ENCODE results near the gene PHACTR2. TPM values are rescaled to one million over a fixed set of nuclear protein-coding genes. Genes with fewer than 3 reads are reported as not detected.

The PHACTR2 gene
- total and polyA plus RNA-seq, 7 donors: 4.2 to 51.9 (median 17.6) TPM

DNA sequence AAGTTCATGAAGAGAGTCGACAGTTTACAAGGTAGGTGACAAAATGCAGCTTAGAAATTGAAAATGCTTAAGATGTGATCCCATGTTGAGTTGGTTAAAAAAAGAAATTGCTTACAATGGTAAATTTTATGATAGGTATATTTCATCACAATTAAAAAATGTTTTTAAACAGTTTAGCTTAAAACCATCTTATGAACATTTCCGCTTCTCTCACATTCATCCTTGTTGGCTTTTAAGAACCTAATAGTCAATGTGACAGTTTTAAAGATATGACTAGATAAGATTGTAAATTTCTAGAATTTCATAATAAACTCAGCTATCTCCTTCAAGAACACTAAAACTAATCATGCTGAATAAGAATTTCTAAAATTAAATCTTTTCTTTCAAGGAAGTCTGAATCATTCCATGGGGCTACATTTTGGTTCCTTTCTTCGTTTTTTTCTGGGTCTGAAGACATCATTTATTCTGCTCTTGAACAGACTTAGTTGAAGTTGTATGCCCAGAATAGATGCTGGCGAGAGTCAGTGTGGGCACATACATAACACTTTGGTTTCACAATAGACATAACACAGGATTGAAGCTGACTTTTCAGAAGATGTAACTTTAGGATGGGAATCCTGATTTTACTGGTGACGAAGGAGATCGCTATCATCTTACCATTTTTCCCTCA, 129.5 kb downstream of the PHACTR2 start:
- intact Hi-C loops (cut with DNase I): no loop called here

GRCh38 chr6:143810745-143811144, 133.0 kb downstream of the PHACTR2 start:
- Histone ChIP-seq H3K27ac (no peak overlapping the region), H3K9me3 (no peaks in the 10 kb centered on the region), H3K4me1 (no peaks in the 10 kb centered on the region), H3K36me3 (no peaks in the 10 kb centered on the region), H3K27me3 (no peaks in the 10 kb centered on the region), H3K4me3 (no peak overlapping the region)
- no peak for DNase-seq
- WGBS, 2 donors: 97 to 99% methylated on average over 2 of the region's 2 CpGs
- TF ChIP-seq POLR2AphosphoS5 (IDR thresholded peaks at IDR 0.05) (no peak), EP300 (IDR thresholded peaks at IDR 0.05) (no peak), POLR2A (IDR thresholded peaks at IDR 0.05) (no peak), CTCF (IDR thresholded peaks at IDR 0.05) (no peak)
- intact Hi-C loops (cut with DNase I): no loop called here

More for the DNA sequence above, 129.5 kb downstream of the PHACTR2 start:
- Histone ChIP-seq H3K9me3 (no peaks in the 10 kb centered on the region), H3K4me1 (no peaks in the 10 kb centered on the region), H3K27ac (no peak overlapping the region), H3K4me3 (no peak overlapping the region), H3K36me3 (no peaks in the 10 kb centered on the region), H3K27me3 (no peaks in the 10 kb centered on the region)
- TF ChIP-seq CTCF (IDR thresholded peaks at IDR 0.05): no peak
- no peak for TF ChIP-seq EP300 (IDR thresholded peaks at IDR 0.05)
- DNase-seq: no peak
- 91% methylated on average over 6 of the region's 6 CpGs for WGBS, 2 donors

GRCh38 chr6:143811501-143812157, 133.9 kb downstream of the PHACTR2 start:
- Histone ChIP-seq H3K9me3 (no peaks in the 10 kb centered on the region), H3K36me3 (no peaks in the 10 kb centered on the region), H3K4me1 (no peaks in the 10 kb centered on the region), H3K27ac (no peak overlapping the region), H3K27me3 (no peaks in the 10 kb centered on the region), H3K4me3 (no peak overlapping the region)
- intact Hi-C loops (cut with DNase I): no loop called here
- TF ChIP-seq POLR2AphosphoS5 (IDR thresholded peaks at IDR 0.05) (no peak), EP300 (IDR thresholded peaks at IDR 0.05) (no peak), CTCF (IDR thresholded peaks at IDR 0.05) (no peak), POLR2A (IDR thresholded peaks at IDR 0.05) (no peak)
- 85 to 88% methylated on average over 2 of the region's 2 CpGs for WGBS, 2 donors
- DNase-seq: no peak

DNA sequence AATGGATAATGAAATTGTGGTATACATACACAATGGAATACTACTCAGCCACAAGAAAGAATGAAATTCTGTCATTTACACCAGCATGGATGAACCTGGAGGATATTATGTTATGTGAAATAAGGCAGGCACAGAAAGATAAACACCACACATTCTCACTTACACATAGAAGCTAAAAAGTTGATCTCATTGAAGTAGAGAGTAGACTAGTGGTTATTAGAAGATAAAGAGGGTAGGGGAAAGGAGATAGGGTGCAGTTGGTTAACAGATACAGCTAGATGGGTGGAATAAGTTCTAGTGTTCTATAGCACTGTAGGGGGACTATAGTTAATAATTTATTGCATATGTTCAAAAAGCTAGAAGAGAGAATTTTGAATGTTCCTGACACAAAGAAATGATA, 139.9 kb downstream of the PHACTR2 start:
- DNase-seq: no peak
- TF ChIP-seq EP300 (IDR thresholded peaks at IDR 0.05): no peak
- Histone ChIP-seq H3K4me3 (no peak overlapping the region), H3K9me3 (no peaks in the 10 kb centered on the region), H3K4me1 (peaks cover 0 to 3% (median 0%) of the 10 kb centered on the region in 4 donors), H3K27me3 (no peaks in the 10 kb centered on the region), H3K36me3 (no peaks in the 10 kb centered on the region), H3K27ac (no peak overlapping the region)
- intact Hi-C loops (cut with DNase I): no loop called here

DNA sequence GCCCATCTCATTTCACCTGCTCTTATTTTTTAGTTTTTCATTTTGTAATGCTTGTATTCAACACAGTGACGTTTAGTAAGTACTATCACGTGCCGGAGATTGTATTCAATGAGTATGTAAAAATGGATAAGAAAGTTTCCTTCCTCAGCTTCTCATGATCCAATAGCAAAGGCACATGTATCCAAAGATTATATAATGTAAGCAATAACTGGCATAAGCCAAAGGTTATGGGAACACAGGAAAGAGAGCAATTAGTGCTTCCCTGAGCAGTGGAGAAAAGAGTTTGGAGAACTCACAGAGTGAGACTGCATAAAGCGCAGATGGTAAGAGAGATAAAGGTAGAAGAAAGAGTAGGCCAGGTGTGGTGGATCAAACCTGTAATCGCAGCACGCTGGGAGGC, 143.6 kb downstream of the PHACTR2 start:
- TF ChIP-seq EP300 (IDR thresholded peaks at IDR 0.05) (no peak), CTCF (IDR thresholded peaks at IDR 0.05) (no peak), POLR2A (IDR thresholded peaks at IDR 0.05) (no peak), POLR2AphosphoS5 (IDR thresholded peaks at IDR 0.05) (no peak)
- intact Hi-C loops (cut with DNase I): no loop called here
- no peaks in the 10 kb centered on the region for H3K9me3 ChIP-seq
- no peaks in the 10 kb centered on the region for H3K27me3 ChIP-seq
- no peak for DNase-seq
- no peaks in the 10 kb centered on the region for H3K36me3 ChIP-seq
- WGBS, 2 donors: 84 to 97% methylated on average over 6 of the region's 6 CpGs
- peaks cover 0 to 8% (median 0%) of the 10 kb centered on the region in 4 donors for H3K4me1 ChIP-seq
- H3K4me3 ChIP-seq: no peak overlapping the region
- no peak overlapping the region for H3K27ac ChIP-seq
